HCT116 (cell line): ENCODE results near the gene GH2. TPM values are rescaled to one million over a fixed set of nuclear protein-coding genes. Genes with fewer than 3 reads are reported as not detected.
A peak's percentile ranks its signal among the peaks of the same experiment; 100 is the strongest.
"Not testable (repeated sequence)": the region's sequence is repeated elsewhere in the genome, so short reads cannot be mapped to it uniquely, and the experiment has no call there.

ENCODE experiments used
- ATAC-seq: fragments of 200-7000 bp; cut with Tn5 transposase; 2 replicates; pipeline ENCODE4 v1.9.1; 2020; ENCODE audit warnings: mild to moderate bottlenecking, moderate library complexity
- BruUV-seq: library from RNA; stranded (reverse); fragments of 400-500 nt; replicated peaks from 2 replicates; lab custom pipeline; 2021; lab: Mats Ljungman, UMichigan
- CTCF ChIA-PET: fragments of 300-600 bp; sonication (Branson Sonifier 250); formaldehyde crosslinking; loops from one replicate; lab custom pipeline; 2021; ENCODE audit warnings: antibody characterized with exemption; lab: Charles Lee
- POLR2A ChIA-PET: fragments of 300-600, 350-600 bp; sonication (Branson Sonifier 250); formaldehyde crosslinking; loops from one replicate; lab custom pipeline; 2021; ENCODE audit warnings: antibody characterized with exemption; lab: Charles Lee
- RAD21 ChIA-PET, 2 experiments: fragments of 300-600 bp; sonication (Branson Sonifier 250); formaldehyde crosslinking; loops; one replicate each; lab custom pipeline; 2023; ENCODE audit warnings: low total read pairs in 2 of 2; ENCODE audit not compliant: uncharacterized antibody in 2 of 2, unreplicated experiment in 2 of 2, low non-redundant PET in 1 of 2; lab: Charles Lee
- DNase-seq: peaks from one replicate; pipeline ENCODE4 v3.0.0-alpha.2; 2010; ENCODE audit warnings: low read depth, low spot score
- H2AFZ ChIP-seq: fragments of 200-600 bp; shearing (Covaris generic), sonication (generic); 2 replicates; pipeline ENCODE4 v1.6.1; 2017; ENCODE audit warnings: low read depth, mixed run types, mixed read lengths, antibody characterized with exemption, low read length; ENCODE audit not compliant: poor library complexity, severe bottlenecking
- H3K27ac ChIP-seq: 2 replicates; pipeline ENCODE4 v1.5.1; 2012; ENCODE audit warnings: low read depth, low read length
- H3K27me3 ChIP-seq: fragments of 200-600 bp; sonication (generic); 2 replicates; pipeline ENCODE4 v1.6.1; 2016; ENCODE audit warnings: mixed run types, low read length, mixed read lengths; ENCODE audit not compliant: insufficient read depth
- H3K36me3 ChIP-seq, 2 experiments: fragments of 200-500 bp in 1 of 2; fragments of 200-600 bp in 1 of 2; sonication (Bioruptor generic) in 1 of 2; sonication (generic) in 1 of 2; 2 replicates each; pipeline versions ENCODE4 v1.5.1 to v1.6.1; 2014 to 2016; ENCODE audit warnings: low read length in 2 of 2, inconsistent platforms in 1 of 2, mixed read lengths in 1 of 2, mixed run types in 1 of 2; ENCODE audit not compliant: insufficient read depth in 2 of 2, control insufficient read depth in 1 of 2
- H3K4me1 ChIP-seq, 2 experiments: fragments of 200-600 bp in 1 of 2; sonication (generic) in 1 of 2; 2 replicates each; pipeline versions ENCODE4 v1.5.1 to v1.6.1; 2012 to 2017; ENCODE audit warnings: low read length in 2 of 2, inconsistent platforms in 1 of 2, mild to moderate bottlenecking in 1 of 2, mixed read lengths in 1 of 2, mixed run types in 1 of 2, moderate library complexity in 1 of 2; ENCODE audit not compliant: insufficient read depth in 2 of 2, control insufficient read depth in 1 of 2
- H3K4me2 ChIP-seq: fragments of 200-600 bp; sonication (generic); 2 replicates; pipeline ENCODE4 v1.6.1; 2017; ENCODE audit warnings: mixed run types, low read length, mixed read lengths
- H3K4me3 ChIP-seq, 2 experiments: fragments of 200-600 bp in 1 of 2; sonication (generic) in 1 of 2; replicated peaks in 1 of 2; 2 replicates each; pipeline ENCODE4 v1.5.1; 2011 to 2016; ENCODE audit warnings: low read length in 2 of 2, control low read depth in 1 of 2, low read depth in 1 of 2, mild to moderate bottlenecking in 1 of 2, mixed read lengths in 1 of 2, mixed run types in 1 of 2
- H3K79me2 ChIP-seq: fragments of 200-600 bp; sonication (generic); 2 replicates; pipeline ENCODE4 v1.6.1; 2017; ENCODE audit warnings: mild to moderate bottlenecking, mixed run types, low read length, moderate library complexity, mixed read lengths; ENCODE audit not compliant: insufficient read depth
- H3K9ac ChIP-seq: fragments of 200-600 bp; sonication (generic); 2 replicates; pipeline ENCODE4 v1.6.1; 2016; ENCODE audit warnings: low read length, mixed read lengths
- H3K9me2 ChIP-seq: fragments of 200-600 bp; sonication (generic), shearing (Covaris generic); 2 replicates; pipeline ENCODE4 v1.6.1; 2017; ENCODE audit warnings: mixed run types, mild to moderate bottlenecking, moderate library complexity; ENCODE audit not compliant: insufficient read depth
- H3K9me3 ChIP-seq, 2 experiments: fragments of 200-500 bp in 1 of 2; fragments of 200-600 bp in 1 of 2; sonication (Bioruptor generic) in 1 of 2; sonication (generic) in 1 of 2; 2 replicates each; pipeline ENCODE4 v1.6.1; 2014 to 2017; ENCODE audit warnings: low read length in 2 of 2, mixed read lengths in 2 of 2, inconsistent platforms in 1 of 2, low read depth in 1 of 2, mild to moderate bottlenecking in 1 of 2, mixed run types in 1 of 2, moderate library complexity in 1 of 2; ENCODE audit not compliant: control insufficient read depth in 1 of 2, insufficient read depth in 1 of 2
- H4K20me1 ChIP-seq: fragments of 200-600 bp; sonication (generic), shearing (Covaris generic); 2 replicates; pipeline ENCODE4 v1.6.1; 2017; ENCODE audit warnings: mixed run types, mild to moderate bottlenecking, moderate library complexity; ENCODE audit not compliant: insufficient read depth
- CBX3 ChIP-seq: IDR thresholded peaks from 2 replicates; pipeline ENCODE4 v1.6.1; 2012; ENCODE audit warnings: low read depth
- CEBPB ChIP-seq: IDR thresholded peaks from 2 replicates; pipeline ENCODE4 v1.6.1; 2012; ENCODE audit warnings: low read depth
- EGR1 ChIP-seq: IDR thresholded peaks from 2 replicates; pipeline ENCODE4 v1.6.1; 2012; ENCODE audit warnings: low read depth
- EZH2 ChIP-seq: fragments of 200-600 bp; sonication (generic); IDR thresholded peaks from 2 replicates; pipeline ENCODE4 v1.6.1; 2017; ENCODE audit warnings: antibody characterized with exemption, mixed run types
- EZH2phosphoT487 ChIP-seq: fragments of 200-600 bp; IDR thresholded peaks from 2 replicates; pipeline ENCODE4 v1.6.1; 2018; ENCODE audit warnings: antibody characterized with exemption, borderline replicate concordance
- POLR2A ChIP-seq: IDR thresholded peaks from 2 replicates; pipeline ENCODE4 v1.7.0; 2011; ENCODE audit warnings: borderline replicate concordance; ENCODE audit not compliant: insufficient read depth, insufficient read length; ENCODE audit errors: extremely low read depth
- POLR2AphosphoS5 ChIP-seq: IDR thresholded peaks from 2 replicates; pipeline ENCODE4 v1.6.1; 2011; ENCODE audit warnings: mild to moderate bottlenecking, low read depth, low read length, moderate library complexity
- RAD21 ChIP-seq: IDR thresholded peaks from 2 replicates; pipeline ENCODE4 v1.6.1; 2012; ENCODE audit warnings: low read depth, mild to moderate bottlenecking
- SIN3A ChIP-seq: IDR thresholded peaks from 2 replicates; pipeline ENCODE4 v1.6.1; 2012; ENCODE audit warnings: low read depth
- SP1 ChIP-seq: IDR thresholded peaks from 2 replicates; pipeline ENCODE4 v1.6.1; 2012; ENCODE audit warnings: low read depth
- TCF7L2 ChIP-seq: IDR thresholded peaks from 2 replicates; pipeline ENCODE4 v1.7.0; 2011; ENCODE audit warnings: borderline replicate concordance, inconsistent platforms; ENCODE audit not compliant: insufficient read depth, insufficient read length; ENCODE audit errors: extremely low read depth
- YY1 ChIP-seq: IDR thresholded peaks from 2 replicates; pipeline ENCODE4 v1.6.1; 2011; ENCODE audit warnings: low read length, low read depth, moderate library complexity, mild to moderate bottlenecking; ENCODE audit not compliant: insufficient replicate concordance; ENCODE audit errors: extremely low read depth
- ZBTB33 ChIP-seq: IDR thresholded peaks from 2 replicates; pipeline ENCODE4 v1.6.1; 2011; ENCODE audit warnings: mild to moderate bottlenecking, low read length, moderate library complexity; ENCODE audit not compliant: insufficient replicate concordance; ENCODE audit errors: extremely low read depth
- ZNF274 ChIP-seq: fragments of 200-500 bp; sonication (Bioruptor generic); IDR thresholded peaks from 2 replicates; pipeline ENCODE4 v1.6.1; 2014; ENCODE audit warnings: mild to moderate bottlenecking, low read depth, low read length, inconsistent platforms
- intact Hi-C: fragments of 100-400 bp; cut with micrococcal nuclease; formaldehyde crosslinking; loops from 2 replicates; pipeline ENCODE4 v1.10.0; 2022
- total RNA-seq: library from RNA; stranded (reverse); gene quantifications from one replicate; pipeline ENCODE4 v1.2.1, GENCODE V29; 2021; ENCODE audit not compliant: unreplicated experiment
- TF ChIP-seq, protein P1 (sequence below): IDR thresholded peaks from 2 replicates; pipeline ENCODE4 v1.6.1; 2012
- TF ChIP-seq, protein P2 (sequence below): IDR thresholded peaks from 2 replicates; pipeline ENCODE4 v1.6.1; 2012

Gene GH2
- total RNA-seq, 1 experiment from 2014 or later: not detected

DNA sequence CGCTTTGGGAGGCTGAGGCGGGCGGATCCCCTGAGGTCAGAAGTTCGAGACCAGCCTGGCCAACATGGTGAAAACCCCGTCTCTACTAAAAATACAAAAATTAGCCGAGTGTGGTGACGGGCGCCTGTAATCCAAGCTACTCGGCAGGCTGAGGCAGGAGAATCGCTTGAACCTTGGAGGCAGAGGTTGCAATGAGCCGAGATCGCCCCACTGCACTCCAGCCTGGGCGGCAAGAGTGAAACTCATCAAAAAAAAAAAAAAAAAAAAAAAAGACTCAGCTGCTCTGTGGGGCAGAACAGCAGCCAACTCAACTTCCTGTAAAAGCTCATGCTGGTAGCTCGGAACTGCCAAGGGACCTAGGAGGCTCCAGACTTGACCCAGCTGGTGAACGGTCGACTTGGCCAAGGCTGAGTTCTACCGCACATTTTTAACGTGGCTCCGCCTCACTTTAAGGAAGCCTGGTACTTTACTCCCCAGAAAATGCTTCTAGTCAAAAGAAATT, 38.3 kb downstream of the GH2 start:
- Histone ChIP-seq H2AFZ (peak overlapping the region; percentile 47), H3K4me2 (peak overlapping the region; percentile 79), H3K79me2 (peaks cover 39% of the 10 kb centered on the region), H3K27ac (peak overlapping the region; percentile 78), H3K9ac (peak overlapping the region; percentile 98), H3K4me1 (peaks cover 40 to 48% of the 10 kb centered on the region in 2 experiments), H3K4me3 (peak overlapping the region; percentile 92 to 95)
- ATAC-seq (peak; percentile 3), DNase-seq (peak; percentile 40)
- H3K9me3 ChIP-seq, RAD21 ChIA-PET, H3K27me3 ChIP-seq, H3K9me2 ChIP-seq, H3K36me3 ChIP-seq, H4K20me1 ChIP-seq: not testable (repeated sequence)
- intact Hi-C loops: loop anchor here (2.0 to 5.0 kb wide), 2 partner anchors 71 to 221 kb away; partner anchors contain the start of genes CCDC47 and MAP3K3
- ChIA-PET POLR2A (interaction anchor here (0.6 to 1.8 kb wide), 7 partner anchors 16 to 662 kb away, joined by 3 to 13 read pairs (median 5); partner anchors contain the start of genes CCDC47, DDX42 and DDX5), CTCF (interaction anchor here (0.6 to 1.5 kb wide), 6 partner anchors 12 to 418 kb away, joined by 3 to 10 read pairs (median 4); no protein-coding TSS in a partner anchor)
- BruUV-seq: TSS peak; percentile 90

GRCh38 chr17:63842540-63843386, 39.0 kb downstream of the GH2 start, which contains the start of gene SMARCD2:
Gene SMARCD2, minus strand, starts transcription at chr17:63842685. Its CDS starts 11 bp downstream, at chr17:63842674.
- no TSS peak for BruUV-seq
- DNase-seq (peak; percentile 100), ATAC-seq (peak; percentile 87)
- peak within 1 kb of the TSS; percentile 47 for H2AFZ ChIP-seq
- no peaks in the 10 kb centered on the region for H4K20me1 ChIP-seq
- H3K4me1 ChIP-seq: peaks cover 40 to 46% of the 10 kb centered on the region in 2 experiments
- intact Hi-C loops: loop anchor here (2.0 to 5.0 kb wide), 2 partner anchors 70 to 220 kb away; partner anchors contain the start of genes CCDC47 and MAP3K3
- H3K27me3 ChIP-seq: no peaks in the 10 kb centered on the region
- H3K36me3 ChIP-seq: no peaks in the 10 kb centered on the region; a peak in 1 of 4 replicates
- H3K9me3 ChIP-seq: no peaks in the 10 kb centered on the region
- RAD21 ChIA-PET: no interaction called here
- no peaks in the 10 kb centered on the region for H3K9me2 ChIP-seq
- POLR2A ChIA-PET: interaction anchor here (0.6 to 1.8 kb wide), 6 partner anchors 16 to 663 kb away, joined by 3 to 13 read pairs (median 5); partner anchors contain the start of genes CCDC47, DDX42 and DDX5
- peaks cover 46% of the 10 kb centered on the region for H3K79me2 ChIP-seq
- peak within 1 kb of the TSS; percentile 89 for H3K4me2 ChIP-seq
- CTCF ChIA-PET: interaction anchor here (0.7 to 1.5 kb wide), 4 partner anchors 11 to 23 kb away, joined by 3 to 10 read pairs (median 6); no protein-coding TSS in a partner anchor
- peak within 1 kb of the TSS; percentile 92 to 95 for H3K4me3 ChIP-seq
- H3K27ac ChIP-seq: peak within 1 kb of the TSS; percentile 96
- peak within 1 kb of the TSS; percentile 98 for H3K9ac ChIP-seq
- no peak for TF ChIP-seq EZH2
- TF ChIP-seq TCF7L2: peak; percentile 58
- TF ChIP-seq, protein P1, sequence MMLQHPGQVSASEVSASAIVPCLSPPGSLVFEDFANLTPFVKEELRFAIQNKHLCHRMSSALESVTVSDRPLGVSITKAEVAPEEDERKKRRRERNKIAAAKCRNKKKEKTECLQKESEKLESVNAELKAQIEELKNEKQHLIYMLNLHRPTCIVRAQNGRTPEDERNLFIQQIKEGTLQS: no peak
- TF ChIP-seq POLR2AphosphoS5: peak; percentile 59
- TF ChIP-seq POLR2A: no peak
- TF ChIP-seq EZH2phosphoT487: no peak
- TF ChIP-seq, protein P2, sequence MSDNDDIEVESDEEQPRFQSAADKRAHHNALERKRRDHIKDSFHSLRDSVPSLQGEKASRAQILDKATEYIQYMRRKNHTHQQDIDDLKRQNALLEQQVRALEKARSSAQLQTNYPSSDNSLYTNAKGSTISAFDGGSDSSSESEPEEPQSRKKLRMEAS: no peak
- TF ChIP-seq CEBPB: no peak
- no peak for TF ChIP-seq RAD21
- no peak for TF ChIP-seq ZNF274
- TF ChIP-seq YY1: peak; percentile 90
- peak; percentile 59 for TF ChIP-seq ZBTB33
- TF ChIP-seq SP1: no peak
- TF ChIP-seq SIN3A: no peak
- no peak for TF ChIP-seq CBX3
- no peak for TF ChIP-seq EGR1
